Lung (tissue), 12 donors: Measurements from ENCODE around the gene TMEFF2. TPM values are rescaled to one million over a fixed set of nuclear protein-coding genes. Genes with fewer than 3 reads are reported as not detected.

Experiments used
- ATAC-seq: fragments of 200-7000 bp; cut with Tn5 transposase; one replicate; pipeline ENCODE4 v1.9.1; 2020; ENCODE audit warnings: moderate number of reproducible peaks; ENCODE audit not compliant: insufficient read depth, low FRiP score
- DNase-seq, 3 donors: peaks; one replicate each; pipeline ENCODE4 v3.0.0-alpha.2; 2013 to 2017
- H3K27ac ChIP-seq, 2 donors: one replicate each; pipeline ENCODE4 v1.5.1; 2013; ENCODE audit warnings: mild to moderate bottlenecking in 2 of 2, moderate library complexity in 2 of 2, control low read depth in 1 of 2, inconsistent platforms in 1 of 2, low read depth in 1 of 2, low read length in 1 of 2
- H3K27me3 ChIP-seq, 3 donors: one replicate each; pipeline ENCODE4 v1.5.1; 2013; ENCODE audit warnings: low read length in 2 of 3; ENCODE audit not compliant: control insufficient read depth in 3 of 3, insufficient read depth in 3 of 3
- H3K36me3 ChIP-seq, 4 donors: one replicate each; pipeline ENCODE4 v1.5.1; 2013; ENCODE audit warnings: low read length in 4 of 4, mild to moderate bottlenecking in 1 of 4, moderate library complexity in 1 of 4; ENCODE audit not compliant: control insufficient read depth in 4 of 4, insufficient read depth in 4 of 4
- H3K4me1 ChIP-seq, 5 donors: one replicate each; pipeline ENCODE4 v1.5.1; 2013; ENCODE audit warnings: low read length in 5 of 5, mild to moderate bottlenecking in 2 of 5, moderate library complexity in 1 of 5; ENCODE audit not compliant: control insufficient read depth in 5 of 5, insufficient read depth in 5 of 5
- H3K4me3 ChIP-seq: one replicate; pipeline ENCODE4 v1.5.1; 2013; ENCODE audit warnings: mild to moderate bottlenecking, control low read depth, moderate library complexity
- H3K9ac ChIP-seq, 2 donors: one replicate each; pipeline ENCODE4 v1.5.1; 2013; ENCODE audit warnings: low read length in 2 of 2, control low read depth in 1 of 2; ENCODE audit not compliant: insufficient read depth in 1 of 2
- H3K9me3 ChIP-seq, 4 donors: one replicate each; pipeline ENCODE4 v1.5.1; 2013; ENCODE audit warnings: low read length in 3 of 4, mild to moderate bottlenecking in 1 of 4, moderate library complexity in 1 of 4; ENCODE audit not compliant: control insufficient read depth in 4 of 4, insufficient read depth in 3 of 4
- WGBS, 2 donors: extraction: QIAGEN DNeasy Blood & Tissue Kit; methylation state at CpG; one replicate each; pipeline ENCODE4 v1.1.7; 2013; 5-methylcytosine and 5-hydroxymethylcytosine counted together
- polyA plus RNA-seq, 2 donors: library from polyadenylated mRNA; stranded (reverse); fragments of 200-250 nt; gene quantifications; one replicate each; pipeline ENCODE4 v1.2.1, GENCODE V29; 2013
- total RNA-seq, 2 donors: library from RNA; depleted of rRNA in 1 of 2; stranded (reverse); fragments of >200 nt in 1 of 2; gene quantifications; one replicate each; pipeline ENCODE4 v1.2.1, GENCODE V29; 2014 to 2021
- TF ChIP-seq, protein P1 (sequence below): IDR thresholded peaks from 2 replicates; pipeline ENCODE4 v1.5.1; 2012; ENCODE audit warnings: mild to moderate bottlenecking; ENCODE audit errors: control extremely low read depth, extremely low read depth
- donor health status: control.
- donor health status: control.
- donor health status: Bipolar disorder and iron deficiency.
- donor health status: healthy.
- donor health status: DM: yes; HTN: yes; CAD: no.

The TMEFF2 gene
- total and polyA plus RNA-seq, 4 donors, result 0.43 TPM; not detected in 3

DNA sequence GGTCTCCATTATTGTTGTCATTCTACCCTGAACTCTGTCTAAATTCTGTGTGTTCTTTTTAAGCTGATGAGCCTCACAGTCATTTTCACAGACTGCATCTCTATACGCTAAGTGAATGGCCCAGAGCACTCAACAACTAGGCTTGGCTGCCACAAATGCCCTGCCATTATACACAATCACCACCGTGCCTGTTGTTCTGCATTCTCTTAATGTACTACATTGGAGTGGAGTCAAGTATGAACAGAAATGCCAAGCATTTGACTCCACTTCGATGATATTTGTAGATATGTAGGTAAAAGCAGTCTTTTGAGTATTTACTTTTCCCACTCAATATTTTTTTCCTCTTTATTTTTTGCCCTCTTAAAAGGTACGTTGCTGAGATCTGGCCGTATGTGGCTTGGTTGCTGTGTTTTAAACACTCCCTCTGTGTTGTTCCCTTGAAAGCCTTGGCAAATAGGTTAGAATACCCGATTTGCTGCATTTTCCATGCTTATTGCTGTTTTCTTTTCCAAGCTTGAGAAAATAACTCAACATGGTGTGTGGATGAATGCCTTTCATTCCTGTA lies 36.2 kb upstream of the TMEFF2 start:
- 57 to 78% methylated on average over 6 of the region's 6 CpGs for WGBS, 2 donors
- no peak overlapping the region for H3K9ac ChIP-seq
- DNase-seq, result peak; percentile 27 to 82 (median 64)

DNA sequence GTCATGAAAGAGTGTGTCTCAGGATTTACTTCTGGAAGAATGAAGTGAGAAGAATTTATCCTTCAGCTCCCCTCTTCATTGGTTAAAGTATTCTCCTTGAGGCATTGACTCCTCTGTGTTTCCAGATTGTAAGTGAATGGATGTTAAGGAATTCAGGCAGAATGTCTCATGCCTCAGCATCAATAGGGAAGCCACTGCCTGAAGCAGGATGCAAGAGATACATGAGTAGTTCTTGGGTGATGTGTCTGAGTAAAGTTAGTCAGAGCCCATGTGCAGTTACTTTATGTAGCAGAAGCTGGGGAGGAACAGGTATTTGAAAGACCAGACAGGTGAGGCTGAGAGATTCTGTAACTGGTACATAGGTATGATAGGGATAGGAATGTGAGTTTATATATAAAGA lies 34.0 kb upstream of the TMEFF2 start:
- Histone ChIP-seq H3K27me3 (no peaks in the 10 kb centered on the region), H3K36me3 (no peaks in the 10 kb centered on the region), H3K27ac (no peak overlapping the region), H3K4me3 (no peak overlapping the region), H3K4me1 (peaks cover 0 to 1% (median 0%) of the 10 kb centered on the region in 5 donors), H3K9me3 (no peaks in the 10 kb centered on the region), H3K9ac (no peak overlapping the region)
- TF ChIP-seq, protein P1, sequence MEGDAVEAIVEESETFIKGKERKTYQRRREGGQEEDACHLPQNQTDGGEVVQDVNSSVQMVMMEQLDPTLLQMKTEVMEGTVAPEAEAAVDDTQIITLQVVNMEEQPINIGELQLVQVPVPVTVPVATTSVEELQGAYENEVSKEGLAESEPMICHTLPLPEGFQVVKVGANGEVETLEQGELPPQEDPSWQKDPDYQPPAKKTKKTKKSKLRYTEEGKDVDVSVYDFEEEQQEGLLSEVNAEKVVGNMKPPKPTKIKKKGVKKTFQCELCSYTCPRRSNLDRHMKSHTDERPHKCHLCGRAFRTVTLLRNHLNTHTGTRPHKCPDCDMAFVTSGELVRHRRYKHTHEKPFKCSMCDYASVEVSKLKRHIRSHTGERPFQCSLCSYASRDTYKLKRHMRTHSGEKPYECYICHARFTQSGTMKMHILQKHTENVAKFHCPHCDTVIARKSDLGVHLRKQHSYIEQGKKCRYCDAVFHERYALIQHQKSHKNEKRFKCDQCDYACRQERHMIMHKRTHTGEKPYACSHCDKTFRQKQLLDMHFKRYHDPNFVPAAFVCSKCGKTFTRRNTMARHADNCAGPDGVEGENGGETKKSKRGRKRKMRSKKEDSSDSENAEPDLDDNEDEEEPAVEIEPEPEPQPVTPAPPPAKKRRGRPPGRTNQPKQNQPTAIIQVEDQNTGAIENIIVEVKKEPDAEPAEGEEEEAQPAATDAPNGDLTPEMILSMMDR, result no peak
- DNase-seq (no peak), ATAC-seq (no peak)

More for the DNA sequence above, 36.2 kb upstream of the TMEFF2 start:
- ATAC-seq, result peak; percentile 72
- no peak overlapping the region for H3K27ac ChIP-seq
- TF ChIP-seq, protein P1, result no peak
- H3K27me3 ChIP-seq, result no peaks in the 10 kb centered on the region
- no peak overlapping the region for H3K4me3 ChIP-seq
- H3K9me3 ChIP-seq, result no peaks in the 10 kb centered on the region
- no peaks in the 10 kb centered on the region for H3K36me3 ChIP-seq
- H3K4me1 ChIP-seq, result peaks cover 0 to 1% (median 0%) of the 10 kb centered on the region in 5 donors

DNA sequence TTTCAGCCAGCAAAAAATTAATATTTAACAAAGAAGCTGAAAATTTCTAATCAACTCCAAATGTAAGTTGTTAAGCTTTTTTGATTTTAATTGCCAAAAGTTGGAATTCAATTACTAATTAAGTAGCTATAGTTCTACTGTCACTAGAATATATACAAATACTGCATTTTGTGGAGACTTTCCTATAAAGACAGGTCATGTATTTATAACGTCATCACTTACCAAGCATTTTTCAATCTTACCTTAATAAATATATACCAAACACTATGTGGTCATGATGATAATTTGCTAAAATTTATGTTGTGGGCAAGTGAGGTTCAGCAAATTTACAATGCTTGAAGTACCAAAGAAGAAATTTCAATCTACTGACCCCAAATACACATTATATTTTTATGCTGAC lies 24.2 kb upstream of the TMEFF2 start:
- Histone ChIP-seq H3K9ac (no peak overlapping the region), H3K4me3 (no peak overlapping the region), H3K27ac (no peak overlapping the region), H3K4me1 (no peaks in the 10 kb centered on the region), H3K9me3 (no peaks in the 10 kb centered on the region), H3K36me3 (no peaks in the 10 kb centered on the region), H3K27me3 (peaks cover 0 to 5% (median 0%) of the 10 kb centered on the region in 3 donors)
- no peak for DNase-seq
- TF ChIP-seq, protein P1, result no peak
- WGBS, 2 donors, result 91 to 93% methylated on average over 1 of the region's 1 CpG
- no peak for ATAC-seq

DNA sequence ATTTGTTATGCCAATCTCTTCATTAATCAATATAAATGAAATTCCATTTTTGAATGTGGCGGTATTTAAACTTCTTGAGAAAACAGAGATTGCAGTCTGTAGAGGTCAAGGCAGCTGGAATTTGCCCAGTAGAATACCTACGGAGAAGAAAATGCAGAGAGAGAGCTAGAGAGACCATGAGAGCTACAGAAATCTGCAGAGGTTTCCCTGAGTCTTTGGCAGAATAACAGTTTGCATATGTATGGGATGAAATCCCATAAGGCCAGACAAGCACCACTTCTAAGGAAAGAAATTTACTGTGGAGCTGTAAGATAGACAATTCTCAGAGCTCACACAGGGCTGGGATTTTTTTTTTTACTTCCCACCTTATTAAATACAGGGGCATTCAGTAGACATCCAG lies 23.6 kb upstream of the TMEFF2 start:
- H3K4me3 ChIP-seq, result no peak overlapping the region
- no peaks in the 10 kb centered on the region for H3K9me3 ChIP-seq
- no peak overlapping the region for H3K9ac ChIP-seq
- peaks cover 0 to 5% (median under 1%) of the 10 kb centered on the region in 3 donors for H3K27me3 ChIP-seq
- H3K36me3 ChIP-seq, result no peaks in the 10 kb centered on the region
- TF ChIP-seq, protein P1, result no peak
- 92 to 95% methylated on average over 2 of the region's 2 CpGs for WGBS, 2 donors
- DNase-seq, result no peak
- H3K27ac ChIP-seq, result no peak overlapping the region
- no peak for ATAC-seq
- no peaks in the 10 kb centered on the region for H3K4me1 ChIP-seq
